ENCODE data around the gene MAGEC3. TPM values are rescaled to one million over a fixed set of nuclear protein-coding genes. Genes with fewer than 3 reads are reported as not detected.

The MAGEC3 gene
- total and polyA plus RNA-seq, 2 of the 13 experiments (the other 11 are each of a cell fraction or from before 2014, with no cell fraction given), result not detected

GRCh38 chrX:141814213-141814857, 23.8 kb upstream of the MAGEC3 start:
- H4K20me1 ChIP-seq (ENCODE audit: insufficient read depth, low read length), result no peaks in the 10 kb centered on the region
- no peaks in the 10 kb centered on the region for H3K36me3 ChIP-seq (replicated peaks in 1 of 2; ENCODE audit: control insufficient read depth in 1 of 2, insufficient read depth in 2 of 2, low read length in 2 of 2)
- WGBS (ENCODE audit: low lambda C conversion rate), result no CpG with 5 or more reads among the region's 2 CpGs
- no peak overlapping the region for H2AFZ ChIP-seq (ENCODE audit: low read length)
- ATAC-seq, result no peak
- TF ChIP-seq NFAT5 (CRISPR knock-in tag; IDR thresholded peaks at IDR 0.05) (no peak), CBX5 (CRISPR knock-in tag; IDR thresholded peaks at IDR 0.05; ENCODE audit: borderline replicate concordance) (no peak), ZMAT5 (CRISPR knock-in tag; IDR thresholded peaks at IDR 0.05; ENCODE audit: borderline replicate concordance, low read depth) (no peak), PLSCR1 (CRISPR knock-in tag; IDR thresholded peaks at IDR 0.05; ENCODE audit: borderline replicate concordance) (no peak), NFIB (CRISPR knock-in tag; IDR thresholded peaks at IDR 0.05; ENCODE audit: borderline replicate concordance) (no peak), ELF3 (CRISPR knock-in tag; IDR thresholded peaks at IDR 0.05) (no peak), ZNF781 (CRISPR knock-in tag; IDR thresholded peaks at IDR 0.05; ENCODE audit: borderline replicate concordance, not compliant biosample characterization) (no peak), YEATS4 (CRISPR knock-in tag; IDR thresholded peaks at IDR 0.05; ENCODE audit: borderline replicate concordance) (no peak), ZNF292 (CRISPR knock-in tag; IDR thresholded peaks at IDR 0.05; ENCODE audit: borderline replicate concordance, low read depth) (no peak), MAFG (CRISPR knock-in tag; IDR thresholded peaks at IDR 0.05) (no peak)
- no TSS peak for BruUV-seq (replicated peaks)
- no peaks in the 10 kb centered on the region for H3K4me1 ChIP-seq (ENCODE audit: insufficient read depth, low read length)
- H3K79me2 ChIP-seq (ENCODE audit: insufficient read depth, low read length), result no peaks in the 10 kb centered on the region
- H3K27ac ChIP-seq (ENCODE audit: extremely low read length, insufficient read depth, low read length), result no peak overlapping the region
- H3K4me3 ChIP-seq (replicated peaks in 1 of 3; ENCODE audit: insufficient read depth in 1 of 3, low read depth in 2 of 3, low read length in 3 of 3), result no peak overlapping the region
- intact Hi-C loops (cut with micrococcal nuclease; ENCODE audit: unreplicated experiment) (no loop called here), in situ Hi-C loops (cut with HindIII; ENCODE audit: extremely low pct_ligation_motif_present, low pct_unique_long_range_greater_than_20kb) (no loop called here)
- CTCF ChIA-PET (ENCODE audit: low intra/inter-chr PET ratio, low total read pairs), result no interaction called here
- no peak overlapping the region for H3K4me2 ChIP-seq (ENCODE audit: low read depth, low read length)
- POLR2A ChIA-PET, result no interaction called here
- no peak overlapping the region for H3K9ac ChIP-seq (ENCODE audit: insufficient read depth, low read depth, low read length)
- FAIRE-seq, result no peak
- H3K9me3 ChIP-seq (ENCODE audit: low read length), result peaks cover 53% of the 10 kb centered on the region
- H3K27me3 ChIP-seq (ENCODE audit: control insufficient read depth in 1 of 2, insufficient read depth in 2 of 2, low read length in 2 of 2), result no peaks in the 10 kb centered on the region
- no peak for DNase-seq (ENCODE audit: low spot score)
